ENCODE results near the gene ATP7B.
"Not testable (repeated sequence)": the region's sequence is repeated elsewhere in the genome, so short reads cannot be mapped to it uniquely, and the experiment has no call there.

The ATP7B gene

GRCh38 chr13:51999921-52000320, 11.3 kb downstream of the ATP7B start:
- Histone ChIP-seq H4K20me1 (no peaks in the 10 kb centered on the region), H3K9ac (no peak overlapping the region), H3K4me1 (no peaks in the 10 kb centered on the region), H3K27me3 (no peaks in the 10 kb centered on the region), H3K4me3 (no peak overlapping the region), H3K9me3 (replicated peaks in 1 of 11) (no peaks in the 10 kb centered on the region), H3K4me2 (no peak overlapping the region), H3K36me3 (no peaks in the 10 kb centered on the region), H3K27ac (no peak overlapping the region)
- TF ChIP-seq Cebpa-rat (IDR thresholded peaks at IDR 0.05) = no peak

DNA sequence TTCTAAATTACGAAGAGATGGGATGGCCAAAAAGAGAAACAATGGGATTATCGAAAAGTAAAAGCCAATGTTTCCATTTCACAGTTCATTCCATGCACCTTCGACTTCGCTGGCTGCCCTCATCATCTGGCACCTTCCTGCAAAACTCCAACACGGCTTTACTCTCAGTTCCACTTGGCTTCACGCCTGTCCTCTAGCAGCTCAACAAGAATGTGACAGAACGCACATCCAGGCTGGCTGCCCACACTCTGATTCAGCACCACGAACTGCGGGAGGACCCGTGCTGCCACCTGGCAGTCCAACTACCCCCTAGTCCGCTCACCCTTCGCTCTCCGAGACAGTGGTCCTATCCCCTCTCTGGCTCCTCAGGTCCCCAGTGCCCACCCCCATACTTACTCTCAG, 11.7 kb downstream of the ATP7B start:
- Histone ChIP-seq H3K36me3 (no peaks in the 10 kb centered on the region), H3K4me1 (no peaks in the 10 kb centered on the region), H3K9me3 (replicated peaks in 1 of 11) (no peaks in the 10 kb centered on the region), H3K4me2 (no peak overlapping the region), H3K27me3 (no peaks in the 10 kb centered on the region), H3K4me3 (no peak overlapping the region), H3K9ac (no peak overlapping the region), H3K27ac (no peak overlapping the region), H4K20me1 (no peaks in the 10 kb centered on the region)
- TF ChIP-seq Cebpa-rat (IDR thresholded peaks at IDR 0.05) = no peak

GRCh38 chr13:51998723-51999509, 12.3 kb downstream of the ATP7B start:
- H3K27me3 ChIP-seq = no peaks in the 10 kb centered on the region
- no peak overlapping the region for H3K9ac ChIP-seq
- no peaks in the 10 kb centered on the region for H3K36me3 ChIP-seq
- H3K4me2 ChIP-seq = no peak overlapping the region
- H3K4me1 ChIP-seq = no peaks in the 10 kb centered on the region
- no peak overlapping the region for H3K4me3 ChIP-seq
- no peak for TF ChIP-seq Cebpa-rat (IDR thresholded peaks at IDR 0.05)
- H4K20me1 ChIP-seq = no peaks in the 10 kb centered on the region
- H3K9me3 ChIP-seq (replicated peaks in 1 of 11) = no peaks in the 10 kb centered on the region
- no peak overlapping the region for H3K27ac ChIP-seq

GRCh38 chr13:51997641-51998330, 13.5 kb downstream of the ATP7B start:
- no peak overlapping the region for H3K4me3 ChIP-seq
- no peak for TF ChIP-seq Cebpa-rat (IDR thresholded peaks at IDR 0.05)
- H3K9me3 ChIP-seq (replicated peaks in 1 of 11) = no peaks in the 10 kb centered on the region
- H3K9ac ChIP-seq = no peak overlapping the region
- H4K20me1 ChIP-seq = no peaks in the 10 kb centered on the region
- H3K4me1 ChIP-seq = no peaks in the 10 kb centered on the region
- no peak overlapping the region for H3K4me2 ChIP-seq
- no peaks in the 10 kb centered on the region for H3K36me3 ChIP-seq
- no peaks in the 10 kb centered on the region for H3K27me3 ChIP-seq
- no peak overlapping the region for H3K27ac ChIP-seq

DNA sequence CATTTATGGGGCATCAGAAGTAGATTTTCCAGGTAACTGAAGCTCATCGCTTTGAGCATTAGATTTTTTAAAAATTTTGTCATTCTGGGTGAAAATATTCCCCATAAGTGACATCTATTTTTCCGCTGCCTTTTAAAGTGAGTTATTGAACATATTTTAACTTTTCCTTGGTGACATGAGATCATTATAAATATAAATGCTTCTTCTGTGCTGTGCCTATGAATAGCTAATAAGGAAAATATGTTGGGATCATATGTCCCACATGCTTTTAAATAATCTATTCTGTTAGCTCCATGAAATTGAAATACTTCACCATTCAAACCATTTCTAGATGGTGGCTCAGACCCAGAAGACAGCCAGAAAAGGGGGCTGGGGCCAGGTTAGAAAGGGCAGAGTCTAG, 14.1 kb downstream of the ATP7B start:
- Histone ChIP-seq H3K27me3 (no peaks in the 10 kb centered on the region), H3K4me3 (no peak overlapping the region), H3K9ac (no peak overlapping the region), H4K20me1 (no peaks in the 10 kb centered on the region), H3K27ac (no peak overlapping the region), H3K9me3 (replicated peaks in 1 of 11) (no peaks in the 10 kb centered on the region), H3K4me2 (no peak overlapping the region), H3K36me3 (no peaks in the 10 kb centered on the region), H3K4me1 (no peaks in the 10 kb centered on the region)
- TF ChIP-seq Cebpa-rat (IDR thresholded peaks at IDR 0.05) = no peak

GRCh38 chr13:51996641-51997040, 14.6 kb downstream of the ATP7B start:
- no peak overlapping the region for H3K27ac ChIP-seq
- no peaks in the 10 kb centered on the region for H3K4me1 ChIP-seq
- H3K27me3 ChIP-seq = no peaks in the 10 kb centered on the region
- TF ChIP-seq Cebpa-rat (IDR thresholded peaks at IDR 0.05) = no peak
- H4K20me1 ChIP-seq = no peaks in the 10 kb centered on the region
- H3K9me3 ChIP-seq (replicated peaks in 1 of 11) = no peaks in the 10 kb centered on the region
- H3K4me3 ChIP-seq = no peak overlapping the region
- no peak overlapping the region for H3K4me2 ChIP-seq
- no peaks in the 10 kb centered on the region for H3K36me3 ChIP-seq
- no peak overlapping the region for H3K9ac ChIP-seq

GRCh38 chr13:51995677-51996551, 15.3 kb downstream of the ATP7B start:
- no peak overlapping the region for H3K27ac ChIP-seq
- no peaks in the 10 kb centered on the region for H4K20me1 ChIP-seq
- H3K9me3 ChIP-seq (replicated peaks in 1 of 11) = no peaks in the 10 kb centered on the region
- no peaks in the 10 kb centered on the region for H3K36me3 ChIP-seq
- no peak overlapping the region; a peak in 1 of 22 replicates for H3K4me2 ChIP-seq
- no peaks in the 10 kb centered on the region for H3K4me1 ChIP-seq
- TF ChIP-seq Cebpa-rat (IDR thresholded peaks at IDR 0.05) = no peak
- no peaks in the 10 kb centered on the region for H3K27me3 ChIP-seq
- no peak overlapping the region for H3K9ac ChIP-seq
- no peak overlapping the region for H3K4me3 ChIP-seq

- no peak overlapping the region for H3K4me3 ChIP-seq
- no peaks in the 10 kb centered on the region for H4K20me1 ChIP-seq
- no peaks in the 10 kb centered on the region for H3K36me3 ChIP-seq
- H3K27me3 ChIP-seq = no peaks in the 10 kb centered on the region
- H3K9ac ChIP-seq = no peak overlapping the region
- H3K4me2 ChIP-seq = no peak overlapping the region
- H3K27ac ChIP-seq = no peak overlapping the region
- H3K4me1 ChIP-seq = no peaks in the 10 kb centered on the region
- H3K9me3 ChIP-seq (replicated peaks in 1 of 11) = no peaks in the 10 kb centered on the region
- TF ChIP-seq Cebpa-rat (IDR thresholded peaks at IDR 0.05) = no peak
Measured at GRCh38 chr13:51993713-51994112, 17.5 kb downstream of the ATP7B start.

DNA sequence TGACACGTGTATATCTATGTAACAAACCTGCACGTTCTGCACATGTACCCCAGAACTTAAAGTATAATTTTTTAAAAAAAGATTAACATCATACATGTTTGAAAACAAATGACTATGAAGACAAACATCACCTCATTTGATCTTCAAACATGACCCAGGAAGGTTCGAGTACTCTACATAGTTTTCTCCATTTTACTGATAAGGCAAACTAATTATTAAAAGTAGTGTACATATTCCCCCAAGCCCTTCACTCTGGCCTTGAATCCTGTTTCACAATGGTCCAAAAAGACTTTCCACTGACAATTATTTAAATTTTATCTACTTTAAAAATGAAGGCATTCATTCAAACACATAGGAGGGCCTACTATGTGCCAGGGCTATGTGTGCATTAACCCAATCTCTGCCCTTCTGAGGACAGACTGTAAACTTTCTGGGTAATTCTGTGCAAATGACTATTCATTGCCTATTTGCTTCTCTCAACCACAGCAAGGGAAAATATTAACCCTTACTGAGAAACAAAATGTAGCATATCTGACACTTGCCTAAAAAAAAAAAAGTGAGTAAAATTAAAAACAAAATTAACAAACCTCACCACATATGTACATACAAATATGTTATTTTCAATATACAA, 22.1 kb downstream of the ATP7B start:
- TF ChIP-seq Cebpa-rat (IDR thresholded peaks at IDR 0.05) = no peak
- Histone ChIP-seq H3K4me1 (no peaks in the 10 kb centered on the region), H3K9ac (no peak overlapping the region), H3K27ac (no peak overlapping the region), H3K36me3 (no peaks in the 10 kb centered on the region), H3K9me3 (replicated peaks in 1 of 11) (peaks cover 0 to 16% (median 0%) of the 10 kb centered on the region in 11 experiments; a peak in 4 of 22 replicates), H3K4me3 (no peak overlapping the region), H3K4me2 (no peak overlapping the region), H3K27me3 (no peaks in the 10 kb centered on the region), H4K20me1 (no peaks in the 10 kb centered on the region)

- H3K27ac ChIP-seq, H3K4me3 ChIP-seq, H3K4me1 ChIP-seq, H3K27me3 ChIP-seq, H3K4me2 ChIP-seq, H4K20me1 ChIP-seq, H3K9ac ChIP-seq, H3K36me3 ChIP-seq: not testable (repeated sequence)
- peaks cover 0 to 21% (median 3%) of the 10 kb centered on the region in 11 experiments; a peak in 6 of 22 replicates for H3K9me3 ChIP-seq (replicated peaks in 1 of 11)
Measured at GRCh38 chr13:51984904-51985303, 26.3 kb downstream of the ATP7B start.

DNA sequence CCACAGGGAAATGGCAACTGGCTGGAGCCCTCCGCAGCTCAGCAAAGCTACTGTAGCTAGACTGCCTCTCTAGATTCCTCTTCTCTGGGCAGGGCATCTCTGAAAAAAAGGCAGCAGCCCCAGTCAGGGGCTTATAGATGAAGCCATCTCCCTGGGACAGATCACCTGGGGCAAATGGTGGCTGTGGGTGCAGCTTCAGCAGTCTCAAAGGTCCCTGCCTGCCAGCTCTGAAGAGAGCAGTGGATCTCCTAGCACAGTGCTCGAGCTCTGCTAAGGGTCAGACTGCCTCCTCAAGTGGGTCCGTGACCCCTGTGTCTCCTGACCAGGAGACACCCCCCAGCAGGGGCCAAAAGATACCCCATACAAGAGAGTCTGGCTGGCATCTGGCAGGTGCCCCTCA, 28.0 kb downstream of the ATP7B start:
- H3K4me2 ChIP-seq, H3K27me3 ChIP-seq, H3K4me1 ChIP-seq, H3K27ac ChIP-seq, H3K4me3 ChIP-seq, H4K20me1 ChIP-seq, H3K9ac ChIP-seq, H3K36me3 ChIP-seq: not testable (repeated sequence)
- peaks cover 0 to 21% (median 3%) of the 10 kb centered on the region in 11 experiments; a peak in 6 of 22 replicates for H3K9me3 ChIP-seq (replicated peaks in 1 of 11)

Data from BLaER1 treated with 17β-estradiol and CSF1 and Interleukin-3, amounts not matched to agents 10 nM and 100 nM (cell line).